Measurements from ENCODE around the gene ZDHHC1.
"Not testable (repeated sequence)": the region's sequence is repeated elsewhere in the genome, so short reads cannot be mapped to it uniquely, and the experiment has no call there.

ZDHHC1 gene

DNA sequence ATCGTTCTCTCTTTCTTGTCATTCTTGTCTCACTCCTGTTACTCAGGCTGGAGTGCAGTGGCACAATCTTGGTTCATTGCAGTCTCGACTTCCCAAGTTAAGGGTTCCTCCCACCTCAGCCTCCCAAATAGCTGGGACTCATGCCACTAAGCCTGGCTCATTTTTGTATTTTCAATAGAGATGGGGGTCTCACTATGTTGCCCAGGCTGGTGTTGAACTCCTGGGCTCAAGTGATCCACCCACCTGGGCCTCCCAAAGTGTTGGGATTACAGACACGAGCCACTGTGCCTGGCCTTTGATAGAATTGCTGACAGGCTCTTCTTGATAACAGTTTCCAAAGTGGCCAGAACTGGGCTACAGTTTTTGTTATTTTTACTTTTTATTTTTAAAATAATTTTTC lies 55.2 kb downstream of the ZDHHC1 start:
- DNase-seq (ENCODE audit: low read depth in 2 of 2): no peak

DNA sequence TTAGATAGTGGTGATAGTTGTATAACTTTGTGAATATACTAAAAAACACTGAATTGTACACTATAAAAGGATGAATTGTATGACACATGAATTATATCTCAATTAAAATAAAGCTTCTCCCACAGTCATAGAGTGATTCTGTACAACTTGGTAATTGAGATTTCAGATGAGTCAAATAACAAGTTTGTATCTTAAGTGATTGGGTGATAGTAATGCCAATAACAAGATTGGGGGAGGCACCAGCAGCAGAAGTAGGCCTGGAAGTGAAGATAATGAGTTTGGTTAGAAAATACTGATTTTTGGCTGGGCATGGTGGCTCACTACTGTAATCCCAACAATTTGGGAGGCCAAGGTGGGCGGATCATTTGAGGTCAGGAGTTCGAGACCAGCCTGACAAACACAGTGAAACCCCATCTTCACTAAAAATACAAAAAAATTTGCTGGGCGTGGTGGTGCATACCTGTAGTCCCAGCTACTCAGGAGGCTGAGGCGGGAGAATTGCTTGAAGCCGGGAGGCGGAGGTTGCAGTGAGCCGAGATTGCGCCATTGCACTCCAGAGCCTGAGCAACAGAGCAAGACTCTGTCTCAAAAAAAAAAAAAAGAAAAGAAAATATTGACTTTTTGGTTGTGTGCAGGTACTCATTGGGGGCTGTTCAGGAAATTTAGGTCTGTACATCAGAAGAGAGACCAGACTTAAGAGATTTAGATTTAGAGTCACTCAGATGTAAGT lies 56.6 kb downstream of the ZDHHC1 start:
- DNase-seq (ENCODE audit: low read depth in 2 of 2): not testable (repeated sequence)

DNA sequence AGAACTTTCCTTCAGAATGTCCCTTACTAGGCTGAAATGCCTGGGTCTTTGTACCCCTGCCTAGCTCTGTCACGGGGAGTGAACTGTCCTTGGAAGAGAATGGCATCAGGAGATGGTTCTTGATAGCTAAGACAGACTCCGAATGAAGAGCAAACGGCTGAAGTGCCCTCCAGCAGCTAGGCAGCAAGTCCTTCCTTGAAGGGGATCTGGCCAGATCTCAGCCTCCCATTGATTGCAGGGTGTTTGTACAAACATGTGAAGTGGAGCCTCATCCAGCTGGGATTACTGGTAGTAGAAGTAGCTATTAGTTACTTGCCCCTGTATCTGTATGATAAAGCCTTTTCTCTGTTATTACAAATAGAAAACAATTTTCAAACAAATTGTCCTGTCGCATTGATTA lies 58.7 kb downstream of the ZDHHC1 start:
- DNase-seq (ENCODE audit: low read depth in 2 of 2): no peak

DNA sequence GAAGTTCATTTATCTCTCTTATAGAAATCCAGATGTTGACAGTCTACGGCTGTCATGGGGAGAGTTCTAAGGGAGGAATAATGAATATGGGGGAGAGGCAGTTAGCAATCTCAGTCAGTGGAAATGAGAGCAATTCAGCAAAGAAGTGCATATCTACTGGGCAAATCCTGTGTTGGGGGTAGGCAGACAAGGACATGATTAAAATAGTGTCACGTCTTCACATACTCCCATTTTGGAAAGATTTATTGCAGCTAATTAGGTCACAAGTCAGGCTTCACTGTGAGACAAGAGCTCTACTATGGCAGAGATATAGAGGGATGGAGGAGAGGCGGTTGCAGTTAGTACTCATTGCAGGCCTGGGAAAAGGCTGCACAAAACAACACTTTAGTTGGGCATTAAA lies 59.9 kb downstream of the ZDHHC1 start:
- no peak for DNase-seq (ENCODE audit: low read depth in 2 of 2)

DNA sequence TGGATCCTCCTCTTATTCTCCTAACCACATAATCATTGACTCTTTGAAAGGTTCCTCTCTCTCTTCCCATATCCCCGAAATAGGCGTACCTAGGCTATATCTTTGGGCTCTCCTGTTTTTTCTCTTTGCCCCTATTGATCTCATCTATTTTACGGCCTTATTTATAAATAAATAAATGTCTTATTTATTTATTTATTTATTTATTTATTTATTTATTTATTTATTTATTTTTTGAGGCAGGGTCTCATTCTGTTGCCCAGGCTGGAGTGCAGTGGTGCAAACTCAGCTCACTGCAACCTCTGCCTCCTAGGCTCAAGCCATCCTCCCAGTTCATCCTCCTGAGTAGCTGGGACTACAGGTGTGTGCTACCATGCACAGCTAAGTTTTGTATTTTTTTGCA lies 63.8 kb downstream of the ZDHHC1 start:
- DNase-seq (ENCODE audit: low read depth in 2 of 2): not testable (repeated sequence)

DNA sequence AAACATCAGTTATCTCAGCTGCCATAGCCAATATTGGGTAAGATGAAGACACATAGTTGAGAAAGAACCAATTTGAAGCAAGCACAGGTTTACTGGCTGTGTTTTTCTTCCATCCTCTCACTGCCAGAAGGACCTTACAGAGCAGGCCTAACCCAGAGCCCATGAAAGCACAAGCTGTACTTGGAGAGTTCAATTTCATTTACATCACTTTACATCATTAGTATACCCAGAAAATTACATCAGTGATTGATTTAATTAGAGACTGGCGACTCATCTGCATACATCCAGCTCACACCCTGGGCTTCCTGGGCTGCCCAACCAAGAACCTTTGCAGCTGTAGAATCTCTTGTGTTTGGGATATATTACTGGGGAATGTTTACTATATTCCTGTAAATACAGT lies 66.0 kb downstream of the ZDHHC1 start:
- DNase-seq (ENCODE audit: low read depth in 2 of 2): no peak

DNA sequence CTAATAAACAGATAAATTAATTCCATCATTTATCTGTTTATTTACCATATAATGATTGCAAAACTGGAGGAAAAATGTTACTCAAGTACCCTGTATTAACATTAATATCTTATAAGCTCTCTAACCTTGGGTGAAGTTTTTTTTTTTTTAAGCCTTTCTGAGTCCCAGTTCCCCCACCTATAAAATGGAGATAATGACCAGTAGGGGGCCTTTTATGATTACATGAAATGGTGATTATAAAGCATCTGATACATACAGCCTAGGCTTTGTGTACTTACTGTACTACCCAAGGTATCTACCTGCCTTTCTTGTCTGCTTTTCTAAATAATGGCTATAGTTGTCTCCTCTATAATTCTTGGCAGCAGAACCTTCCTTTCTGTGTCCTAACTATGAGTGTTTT lies 67.1 kb downstream of the ZDHHC1 start:
- DNase-seq (ENCODE audit: low read depth in 2 of 2): no peak

DNA sequence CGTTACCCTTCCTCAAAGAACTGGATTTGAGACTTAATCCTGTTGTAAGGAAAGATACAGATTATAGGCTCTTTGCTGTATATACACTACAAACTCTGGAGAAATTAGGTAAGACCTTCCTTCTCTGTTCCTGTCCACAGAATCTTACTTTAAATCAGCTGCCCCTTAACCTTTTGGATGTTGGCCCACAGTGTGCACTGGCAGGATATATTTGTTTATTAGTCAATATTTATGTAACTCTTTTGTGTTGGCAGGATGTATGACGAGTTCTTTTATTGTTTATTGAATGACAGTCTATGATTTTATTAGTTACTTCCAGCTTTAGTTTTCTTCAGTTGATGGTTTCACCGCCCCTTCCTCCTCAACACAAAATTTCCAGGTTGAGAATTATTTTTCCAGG lies 69.9 kb downstream of the ZDHHC1 start:
- no peak for DNase-seq (ENCODE audit: low read depth in 2 of 2)

DNA sequence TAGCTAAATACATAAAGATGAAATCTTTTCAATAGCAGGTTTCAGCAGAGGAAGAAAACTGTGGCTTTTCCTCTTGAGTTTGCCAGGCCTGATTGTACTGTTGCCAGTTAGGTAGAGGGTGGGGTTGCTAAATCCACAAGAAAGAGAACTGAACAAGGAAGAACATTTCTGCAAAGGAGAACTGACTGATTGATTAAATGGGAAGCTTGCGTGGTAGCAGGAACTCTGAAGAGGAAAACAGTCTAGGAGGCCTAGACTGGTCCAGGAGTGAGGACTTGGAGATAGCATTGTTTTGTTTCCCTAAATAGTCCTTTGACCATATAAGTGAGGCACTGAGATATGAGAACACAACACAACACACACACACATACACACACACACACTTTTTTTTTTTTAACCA lies 70.9 kb downstream of the ZDHHC1 start:
- no peak for DNase-seq (ENCODE audit: low read depth in 2 of 2)
